Stomach (tissue), 9 donors: ENCODE measurements around the gene KISS1R. TPM values are rescaled to one million over a fixed set of nuclear protein-coding genes. Genes with fewer than 3 reads are reported as not detected.
A peak's percentile ranks its signal among the peaks of the same experiment; 100 is the strongest.

Experiments
- DNase-seq, 2 donors: peaks; one replicate each; pipeline versions ENCODE4 v3.0.0 to v3.0.0-alpha.2; 2013 to 2019
- H3K27ac ChIP-seq, 5 donors: fragments of 200-600 bp in 4 of 5; sonication (generic) in 4 of 5; one replicate each; pipeline ENCODE4 v1.5.1; 2013 to 2019; ENCODE audit warnings: mild to moderate bottlenecking in 1 of 5, moderate library complexity in 1 of 5
- H3K27me3 ChIP-seq, 3 donors: fragments of 200-600 bp; sonication (generic); one replicate each; pipeline ENCODE4 v1.5.1; 2017 to 2019; ENCODE audit warnings: mixed run types in 1 of 3
- H3K36me3 ChIP-seq, 4 donors: fragments of 200-600 bp; sonication (generic); 1 replicate in 3 of 4; 2 replicates in 1 of 4; pipeline ENCODE4 v1.5.1; 2016 to 2019
- H3K4me1 ChIP-seq, 4 donors: fragments of 200-600 bp; sonication (generic); one replicate each; pipeline ENCODE4 v1.5.1; 2016 to 2019
- H3K4me3 ChIP-seq, 4 donors: fragments of 200-600 bp; sonication (generic) in 3 of 4; one replicate each; pipeline ENCODE4 v1.5.1; 2016 to 2019; ENCODE audit warnings: mild to moderate bottlenecking in 1 of 4
- H3K9me3 ChIP-seq, 4 donors: fragments of 200-600 bp; sonication (generic); one replicate each; pipeline ENCODE4 v1.5.1; 2016 to 2019
- CTCF ChIP-seq, 7 experiments: fragments of 450-650 bp in 4 of 7; fragments of 200-600 bp in 3 of 7; sonication (generic) in 3 of 7; IDR thresholded peaks; one replicate each; pipeline ENCODE4 v1.5.1; 2016 to 2019; ENCODE audit warnings: antibody characterized with exemption in 7 of 7, control low read depth in 2 of 7, mild to moderate bottlenecking in 1 of 7
- EP300 ChIP-seq: sonication (generic); formaldehyde crosslinking; IDR thresholded peaks from one replicate; pipeline ENCODE4 v1.6.1; 2017; ENCODE audit warnings: antibody characterized with exemption
- POLR2A ChIP-seq, 4 donors: fragments of 450-650 bp; IDR thresholded peaks; one replicate each; pipeline ENCODE4 v1.6.1; 2016; ENCODE audit warnings: antibody characterized with exemption in 4 of 4, control low read depth in 2 of 4, mild to moderate bottlenecking in 1 of 4, moderate library complexity in 1 of 4
- POLR2AphosphoS5 ChIP-seq, 3 donors: sonication (generic); formaldehyde crosslinking; IDR thresholded peaks; one replicate each; pipeline ENCODE4 v1.6.1; 2016; ENCODE audit warnings: antibody characterized with exemption in 3 of 3
- WGBS, 5 donors: extraction: QIAGEN DNeasy Blood & Tissue Kit in 3 of 5; methylation state at CpG; one replicate each; pipeline versions ENCODE4 v1.1.5 to v1.1.7; 2013 to 2018; 5-methylcytosine and 5-hydroxymethylcytosine counted together
- intact Hi-C: fragments of 100-400 bp; cut with DNase I; formaldehyde crosslinking; loops from one replicate; pipeline ENCODE4 v1.15.1; 2023; ENCODE audit warnings: low total_unique reads
- polyA plus RNA-seq, 3 donors: library from polyadenylated mRNA; stranded (reverse); fragments of 200-250 nt; gene quantifications; one replicate each; pipeline ENCODE4 v1.2.3, GENCODE V29; 2013
- total RNA-seq, 5 donors: library from RNA; depleted of rRNA; stranded (reverse); fragments of >200 nt; gene quantifications; one replicate each; pipeline versions ENCODE4 v1.1.0 to v1.2.3, GENCODE V29; 2014 to 2016
- donor health status: healthy with polysubstance abuse.
- donor health status: Bipolar disorder and iron deficiency.
- donor health status: healthy.

KISS1R gene
- total and polyA plus RNA-seq, 8 donors = not detected

- DNase-seq = peak; percentile 95 to 98
- Histone ChIP-seq H3K9me3 (no peaks in the 10 kb centered on the region), H3K27ac (peak within 1 kb of the TSS; percentile 89 to 98 (median 91)), H3K27me3 (no peaks in the 10 kb centered on the region), H3K4me3 (peak within 1 kb of the TSS; percentile 68 to 97 (median 83)), H3K4me1 (peaks cover 5 to 31% (median 15%) of the 10 kb centered on the region in 4 donors), H3K36me3 (peaks cover 9 to 52% (median 46%) of the 10 kb centered on the region in 4 donors)
- WGBS, 5 donors = 0 to 1% (median 1%) methylated on average over 22 to 66 of the region's 69 CpGs
- peak; percentile 56 to 86 (median 76) for TF ChIP-seq POLR2AphosphoS5 (IDR thresholded peaks at IDR 0.05)
- no peak for TF ChIP-seq EP300
- intact Hi-C loops = no loop called here
These were observed 24.0 kb upstream of the KISS1R start, which contains the start of the genes MED16 and RNU6-9 for GRCh38 chr19:892894-893689. TSS of gene MED16 (minus strand) at chr19:893187. CDS start at chr19:891131, 2,056 bp downstream. TSS of gene RNU6-9 (plus strand) at chr19:893484.

- peaks cover 5 to 37% (median 12%) of the 10 kb centered on the region in 4 donors for H3K4me1 ChIP-seq
- no peak overlapping the region for H3K4me3 ChIP-seq
- DNase-seq = no peak
- no peak overlapping the region for H3K27ac ChIP-seq
- no peaks in the 10 kb centered on the region for H3K27me3 ChIP-seq
- 92 to 97% (median 96%) methylated on average over 10 of the region's 10 CpGs for WGBS, 5 donors
- H3K36me3 ChIP-seq = peaks cover 14 to 48% (median 41%) of the 10 kb centered on the region in 4 donors
- intact Hi-C loops = no loop called here
- no peaks in the 10 kb centered on the region for H3K9me3 ChIP-seq
- no peak for TF ChIP-seq POLR2AphosphoS5 (IDR thresholded peaks at IDR 0.05)
- TF ChIP-seq CTCF (IDR thresholded peaks at IDR 0.05) = no peak
- TF ChIP-seq POLR2A (IDR thresholded peaks at IDR 0.05) = no peak
- no peak for TF ChIP-seq EP300
These were observed 20.7 kb upstream of the KISS1R start for GRCh38 chr19:896434-896833.

- Histone ChIP-seq H3K9me3 (no peaks in the 10 kb centered on the region), H3K36me3 (peaks cover 15 to 54% (median 47%) of the 10 kb centered on the region in 4 donors), H3K4me3 (no peak overlapping the region), H3K4me1 (peaks cover 3 to 36% (median 8%) of the 10 kb centered on the region in 4 donors), H3K27ac (no peak overlapping the region), H3K27me3 (no peaks in the 10 kb centered on the region)
- intact Hi-C loops = no loop called here
- DNase-seq = no peak
- TF ChIP-seq EP300 = no peak
- TF ChIP-seq CTCF (IDR thresholded peaks at IDR 0.05) = no peak
- TF ChIP-seq POLR2A (IDR thresholded peaks at IDR 0.05) = no peak
- TF ChIP-seq POLR2AphosphoS5 (IDR thresholded peaks at IDR 0.05) = no peak
- WGBS, 5 donors = 90 to 96% (median 91%) methylated on average over 11 of the region's 11 CpGs
These were observed 20.1 kb upstream of the KISS1R start for GRCh38 chr19:896999-897398.

GRCh38 chr19:897442-898039 is 19.6 kb upstream of the KISS1R start:
- Histone ChIP-seq H3K4me1 (peaks cover 0 to 34% (median 3%) of the 10 kb centered on the region in 4 donors), H3K9me3 (no peaks in the 10 kb centered on the region), H3K27ac (no peak overlapping the region), H3K4me3 (no peak overlapping the region), H3K36me3 (peaks cover 15 to 55% (median 51%) of the 10 kb centered on the region in 4 donors), H3K27me3 (no peaks in the 10 kb centered on the region)
- 81 to 92% (median 89%) methylated on average over 5 to 26 of the region's 26 CpGs for WGBS, 5 donors
- no peak for DNase-seq
- TF ChIP-seq EP300 (no peak), POLR2AphosphoS5 (IDR thresholded peaks at IDR 0.05) (no peak), POLR2A (IDR thresholded peaks at IDR 0.05) (no peak), CTCF (IDR thresholded peaks at IDR 0.05) (no peak)
- intact Hi-C loops = no loop called here
